Adrenal gland (tissue), 12 donors: ENCODE measurements around the gene IPP. TPM values are rescaled to one million over a fixed set of nuclear protein-coding genes. Genes with fewer than 3 reads are reported as not detected.

Experiments
- DNase-seq, 7 donors: peaks; one replicate each; pipeline ENCODE4 v3.0.0-alpha.2; 2019 to 2020
- H3K27ac ChIP-seq, 5 donors: fragments of 200-600 bp; sonication (generic) in 4 of 5; 1 replicate in 3 of 5; 2 replicates in 2 of 5; pipeline versions ENCODE4 v1.5.1 to v1.8.0; 2016 to 2020; ENCODE audit warnings: mild to moderate bottlenecking in 1 of 5
- H3K27me3 ChIP-seq: fragments of 200-600 bp; 2 replicates; pipeline ENCODE4 v1.8.0; 2021
- H3K36me3 ChIP-seq, 2 donors: fragments of 200-600 bp; replicated peaks in 1 of 2; 1 replicate in 1 of 2; 2 replicates in 1 of 2; pipeline versions ENCODE4 v1.5.1 to v1.8.0; 2018 to 2022
- H3K4me1 ChIP-seq, 2 donors: fragments of 200-600 bp; replicated peaks in 1 of 2; 1 replicate in 1 of 2; 2 replicates in 1 of 2; pipeline versions ENCODE4 v1.5.1 to v1.8.0; 2018 to 2021
- H3K4me3 ChIP-seq, 4 donors: fragments of 200-600 bp; sonication (generic) in 3 of 4; one replicate each; pipeline ENCODE4 v1.5.1; 2016 to 2018
- H3K9me3 ChIP-seq, 3 donors: fragments of 200-600 bp; sonication (generic) in 1 of 3; replicated peaks in 1 of 3; 1 replicate in 2 of 3; 2 replicates in 1 of 3; pipeline versions ENCODE4 v1.5.1 to v1.8.0; 2016 to 2021
- POLR2A ChIP-seq, 2 donors: fragments of 450-650 bp; IDR thresholded peaks; one replicate each; pipeline ENCODE4 v1.6.1; 2017; ENCODE audit warnings: antibody characterized with exemption in 2 of 2, mild to moderate bottlenecking in 2 of 2, moderate library complexity in 1 of 2
- WGBS, 4 donors: extraction: QIAGEN DNeasy Blood & Tissue Kit in 2 of 4; methylation state at CpG; one replicate each; pipeline versions ENCODE4 v1.1.5 to v1.1.7; 2013 to 2017; 5-methylcytosine and 5-hydroxymethylcytosine counted together
- intact Hi-C, 2 donors: fragments of 100-400 bp; cut with DNase I; formaldehyde crosslinking; loops; one replicate each; pipeline versions ENCODE4 v1.14.1 to v1.15.0; 2022 to 2023
- polyA plus RNA-seq, 3 donors: library from polyadenylated mRNA; stranded (reverse); fragments of 200-250 nt in 2 of 3; fragments of 350-450 nt in 1 of 3; fragmentation: Illumina TruSeq in 1 of 3; extraction: RNeasy Lipid Tissue Mini Kit (QIAGEN cat#74804) in 1 of 3; gene quantifications; one replicate each; pipeline ENCODE4 v1.2.3, GENCODE V29; 2013 to 2014
- total RNA-seq, 9 donors: library from RNA; depleted of rRNA in 4 of 9; stranded (reverse); fragments of >200 nt in 4 of 9; fragments of 120-200 nt in 1 of 9; fragmentation: NEBNext Ultra II Directional in 1 of 9; extraction: Animal tissue kit (Norgen Biotek cat#: 25700) in 1 of 9; gene quantifications; one replicate each; pipeline versions ENCODE4 v1.1.0 to v1.2.4, GENCODE V29; 2013 to 2023
- TF ChIP-seq, protein P1 (sequence below), 6 experiments: fragments of 450-650 bp in 4 of 6; fragments of 200-600 bp in 2 of 6; sonication (generic) in 1 of 6; IDR thresholded peaks; 1 replicate in 5 of 6; 2 replicates in 1 of 6; pipeline versions ENCODE4 v1.5.1 to v1.8.0; 2016 to 2021; ENCODE audit warnings: antibody characterized with exemption in 6 of 6, mild to moderate bottlenecking in 2 of 6, moderate library complexity in 1 of 6
- donor health status: healthy with polysubstance abuse.
- donor health status: Bipolar disorder and iron deficiency.
- donor health status: DM: yes; HTN: yes; CAD: no.
- donor health status: DM: no; HTN: no; CAD: no.
- donor health status: DM: no; HTN: no; CAD: no.
- donor health status: DM: yes; HTN: yes; CAD: no.

IPP gene
- total and polyA plus RNA-seq, 12 donors, result 2.8 to 23.9 (median 11.3) TPM

GRCh38 chr1:45667321-45668111, 82.9 kb downstream of the IPP start:
- intact Hi-C loops, result no loop called here
- Histone ChIP-seq H3K36me3 (no peaks in the 10 kb centered on the region), H3K27ac (no peak overlapping the region), H3K9me3 (no peaks in the 10 kb centered on the region), H3K4me1 (peaks cover 18 to 38% of the 10 kb centered on the region in 2 donors), H3K4me3 (no peak overlapping the region), H3K27me3 (no peaks in the 10 kb centered on the region)
- DNase-seq, result no peak
- TF ChIP-seq, protein P1, sequence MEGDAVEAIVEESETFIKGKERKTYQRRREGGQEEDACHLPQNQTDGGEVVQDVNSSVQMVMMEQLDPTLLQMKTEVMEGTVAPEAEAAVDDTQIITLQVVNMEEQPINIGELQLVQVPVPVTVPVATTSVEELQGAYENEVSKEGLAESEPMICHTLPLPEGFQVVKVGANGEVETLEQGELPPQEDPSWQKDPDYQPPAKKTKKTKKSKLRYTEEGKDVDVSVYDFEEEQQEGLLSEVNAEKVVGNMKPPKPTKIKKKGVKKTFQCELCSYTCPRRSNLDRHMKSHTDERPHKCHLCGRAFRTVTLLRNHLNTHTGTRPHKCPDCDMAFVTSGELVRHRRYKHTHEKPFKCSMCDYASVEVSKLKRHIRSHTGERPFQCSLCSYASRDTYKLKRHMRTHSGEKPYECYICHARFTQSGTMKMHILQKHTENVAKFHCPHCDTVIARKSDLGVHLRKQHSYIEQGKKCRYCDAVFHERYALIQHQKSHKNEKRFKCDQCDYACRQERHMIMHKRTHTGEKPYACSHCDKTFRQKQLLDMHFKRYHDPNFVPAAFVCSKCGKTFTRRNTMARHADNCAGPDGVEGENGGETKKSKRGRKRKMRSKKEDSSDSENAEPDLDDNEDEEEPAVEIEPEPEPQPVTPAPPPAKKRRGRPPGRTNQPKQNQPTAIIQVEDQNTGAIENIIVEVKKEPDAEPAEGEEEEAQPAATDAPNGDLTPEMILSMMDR (IDR thresholded peaks at IDR 0.05), result no peak
- no peak for TF ChIP-seq POLR2A (IDR thresholded peaks at IDR 0.05)
- 72 to 81% (median 74%) methylated on average over 8 of the region's 8 CpGs for WGBS, 4 donors

GRCh38 chr1:45666836-45667235, 83.6 kb downstream of the IPP start:
- TF ChIP-seq, protein P1 (IDR thresholded peaks at IDR 0.05), result no peak
- TF ChIP-seq POLR2A (IDR thresholded peaks at IDR 0.05), result no peak
- 84 to 89% (median 88%) methylated on average over 2 of the region's 2 CpGs for WGBS, 4 donors
- intact Hi-C loops, result no loop called here
- Histone ChIP-seq H3K36me3 (no peaks in the 10 kb centered on the region), H3K4me3 (no peak overlapping the region), H3K27me3 (no peaks in the 10 kb centered on the region), H3K27ac (no peak overlapping the region), H3K9me3 (no peaks in the 10 kb centered on the region), H3K4me1 (peaks cover 21 to 44% of the 10 kb centered on the region in 2 donors)
- DNase-seq, result no peak

DNA sequence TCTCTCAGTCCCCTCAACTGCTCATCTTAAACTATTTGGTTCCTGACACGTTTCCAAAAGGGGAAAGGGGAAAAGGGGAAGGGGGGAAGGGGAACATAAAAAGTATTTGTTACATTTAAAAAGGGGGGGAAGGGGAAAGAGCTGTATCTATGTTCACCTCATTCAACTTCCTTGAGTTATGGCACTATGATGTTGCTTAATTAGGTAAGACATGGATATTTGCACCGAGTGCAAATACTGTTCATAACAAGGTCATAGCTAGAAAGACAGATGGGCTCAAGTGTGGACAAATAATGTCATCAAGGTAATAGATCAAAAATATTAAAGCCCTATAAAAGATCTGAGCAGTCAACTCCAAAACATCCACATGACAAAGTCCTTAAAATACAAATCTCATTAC, 90.1 kb downstream of the IPP start:
- H3K36me3 ChIP-seq, result peaks cover 0 to 49% of the 10 kb centered on the region in 2 donors
- intact Hi-C loops, result no loop called here

DNA sequence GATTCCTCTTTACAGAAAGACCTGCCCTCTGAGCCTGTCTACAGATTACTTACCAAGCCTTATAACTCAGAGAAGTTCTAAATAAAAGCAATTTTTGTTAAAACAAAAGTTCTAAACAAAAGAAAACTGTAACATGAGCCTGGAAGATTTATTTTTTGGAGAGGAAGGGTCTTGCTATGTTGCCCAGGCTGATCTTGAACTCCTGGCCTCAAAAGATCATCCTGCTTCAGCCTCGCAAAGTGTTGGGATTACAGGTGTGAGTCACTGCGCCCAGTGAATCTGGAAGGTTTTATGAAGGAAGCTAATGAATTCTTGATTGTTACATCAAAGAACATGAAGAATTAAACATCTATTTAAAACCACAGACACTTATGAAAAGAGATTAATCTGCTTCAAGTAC, 91.2 kb downstream of the IPP start:
- no peak for DNase-seq
- no peak overlapping the region for H3K4me3 ChIP-seq
- H3K27me3 ChIP-seq, result no peaks in the 10 kb centered on the region
- no peak for TF ChIP-seq POLR2A (IDR thresholded peaks at IDR 0.05)
- TF ChIP-seq, protein P1 (IDR thresholded peaks at IDR 0.05), result no peak
- H3K9me3 ChIP-seq, result no peaks in the 10 kb centered on the region
- intact Hi-C loops, result no loop called here
- H3K36me3 ChIP-seq, result peaks cover 0 to 60% of the 10 kb centered on the region in 2 donors
- H3K27ac ChIP-seq, result no peak overlapping the region
- WGBS, 4 donors, result 97 to 100% (median 98%) methylated on average over 2 of the region's 2 CpGs
- H3K4me1 ChIP-seq, result peaks cover 3 to 13% of the 10 kb centered on the region in 2 donors

More for the DNA sequence above, 90.1 kb downstream of the IPP start:
- DNase-seq, result no peak
- Histone ChIP-seq H3K4me1 (peaks cover 3 to 13% of the 10 kb centered on the region in 2 donors), H3K27me3 (no peaks in the 10 kb centered on the region), H3K27ac (no peak overlapping the region), H3K4me3 (no peak overlapping the region), H3K9me3 (no peaks in the 10 kb centered on the region)
- 37 to 54% (median 46%) methylated on average over 2 of the region's 2 CpGs for WGBS, 4 donors
- no peak for TF ChIP-seq POLR2A (IDR thresholded peaks at IDR 0.05)
- TF ChIP-seq, protein P1 (IDR thresholded peaks at IDR 0.05), result no peak
